ENCODE results near the gene TEDC2. TPM values are rescaled to one million over a fixed set of nuclear protein-coding genes. Genes with fewer than 3 reads are reported as not detected.

TEDC2 gene
- polyA plus RNA-seq, 3 donors = 0.28 TPM; not detected in 2

DNA sequence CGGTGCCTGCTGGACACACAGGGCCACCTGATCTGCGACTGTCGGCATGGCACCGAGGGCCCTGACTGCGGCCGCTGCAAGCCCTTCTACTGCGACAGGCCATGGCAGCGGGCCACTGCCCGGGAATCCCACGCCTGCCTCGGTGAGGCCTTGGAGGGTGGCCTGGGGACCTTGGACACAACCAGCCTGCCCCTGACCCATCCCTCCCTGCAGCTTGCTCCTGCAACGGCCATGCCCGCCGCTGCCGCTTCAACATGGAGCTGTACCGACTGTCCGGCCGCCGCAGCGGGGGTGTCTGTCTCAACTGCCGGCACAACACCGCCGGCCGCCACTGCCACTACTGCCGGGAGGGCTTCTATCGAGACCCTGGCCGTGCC lies 12.6 kb downstream of the TEDC2 start:
- no peak for DNase-seq
- Histone ChIP-seq H3K27ac (ENCODE audit: low read depth in 1 of 2, low read length in 2 of 2) (no peak overlapping the region), H2AFZ (ENCODE audit: insufficient read depth, low read depth, low read length, poor library complexity, severe bottlenecking) (no peak overlapping the region), H3K9me3 (replicated peaks in 1 of 2; ENCODE audit: control insufficient read depth in 1 of 2, insufficient read depth in 1 of 2, low read length in 2 of 2) (peaks cover 0 to 20% of the 10 kb centered on the region in 2 donors), H3K79me2 (ENCODE audit: insufficient read depth, low read length) (peaks cover 29% of the 10 kb centered on the region), H3K36me3 (replicated peaks in 1 of 2; ENCODE audit: control insufficient read depth in 1 of 2, insufficient read depth in 2 of 2, low read length in 2 of 2) (no peaks in the 10 kb centered on the region), H3K27me3 (ENCODE audit: control insufficient read depth in 2 of 2, insufficient read depth in 2 of 2, low read length in 2 of 2) (peaks cover 41 to 50% of the 10 kb centered on the region in 2 donors), H4K20me1 (ENCODE audit: insufficient read depth, low read length) (peaks cover 30% of the 10 kb centered on the region), H3K4me2 (replicated peaks; ENCODE audit: extremely low read depth, low read length, poor library complexity, severe bottlenecking) (no peak overlapping the region), H3K9ac (ENCODE audit: insufficient read depth, low read length, poor library complexity, severe bottlenecking) (no peak overlapping the region), H3K4me3 (replicated peaks in 1 of 3; ENCODE audit: low read depth in 2 of 3, low read length in 3 of 3) (no peak overlapping the region), H3K4me1 (ENCODE audit: control insufficient read depth in 1 of 2, insufficient read depth in 2 of 2, low read length in 2 of 2) (peaks cover 24 to 69% of the 10 kb centered on the region in 2 donors)
- H3K4me3 Mint-ChIP-seq = peak overlapping the region; percentile 9 to 88
- H3K4me1 Mint-ChIP-seq = peaks cover 40% of the 10 kb centered on the region
- peaks cover 0 to 12% (median 7%) of the 10 kb centered on the region in 7 donors for H3K9me3 Mint-ChIP-seq
- WGBS (ENCODE audit: insufficient coverage) = 95% methylated on average over 27 of the region's 27 CpGs
- H3K36me3 Mint-ChIP-seq = peaks cover 4 to 12% of the 10 kb centered on the region in 2 donors
- H3K27me3 Mint-ChIP-seq (ENCODE audit: low read depth in 3 of 3) = peaks cover 45 to 58% (median 48%) of the 10 kb centered on the region in 3 donors
- H3K27ac Mint-ChIP-seq = no peak overlapping the region
- TF ChIP-seq, protein P1, sequence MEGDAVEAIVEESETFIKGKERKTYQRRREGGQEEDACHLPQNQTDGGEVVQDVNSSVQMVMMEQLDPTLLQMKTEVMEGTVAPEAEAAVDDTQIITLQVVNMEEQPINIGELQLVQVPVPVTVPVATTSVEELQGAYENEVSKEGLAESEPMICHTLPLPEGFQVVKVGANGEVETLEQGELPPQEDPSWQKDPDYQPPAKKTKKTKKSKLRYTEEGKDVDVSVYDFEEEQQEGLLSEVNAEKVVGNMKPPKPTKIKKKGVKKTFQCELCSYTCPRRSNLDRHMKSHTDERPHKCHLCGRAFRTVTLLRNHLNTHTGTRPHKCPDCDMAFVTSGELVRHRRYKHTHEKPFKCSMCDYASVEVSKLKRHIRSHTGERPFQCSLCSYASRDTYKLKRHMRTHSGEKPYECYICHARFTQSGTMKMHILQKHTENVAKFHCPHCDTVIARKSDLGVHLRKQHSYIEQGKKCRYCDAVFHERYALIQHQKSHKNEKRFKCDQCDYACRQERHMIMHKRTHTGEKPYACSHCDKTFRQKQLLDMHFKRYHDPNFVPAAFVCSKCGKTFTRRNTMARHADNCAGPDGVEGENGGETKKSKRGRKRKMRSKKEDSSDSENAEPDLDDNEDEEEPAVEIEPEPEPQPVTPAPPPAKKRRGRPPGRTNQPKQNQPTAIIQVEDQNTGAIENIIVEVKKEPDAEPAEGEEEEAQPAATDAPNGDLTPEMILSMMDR (IDR thresholded peaks at IDR 0.05) = no peak
- intact Hi-C loops (cut with micrococcal nuclease) = loop anchor here (5.0 to 10.0 kb wide), 2 partner anchors 35 to 48 kb away; partner anchors contain the start of gene CCNF (in 1 of the 2)

DNA sequence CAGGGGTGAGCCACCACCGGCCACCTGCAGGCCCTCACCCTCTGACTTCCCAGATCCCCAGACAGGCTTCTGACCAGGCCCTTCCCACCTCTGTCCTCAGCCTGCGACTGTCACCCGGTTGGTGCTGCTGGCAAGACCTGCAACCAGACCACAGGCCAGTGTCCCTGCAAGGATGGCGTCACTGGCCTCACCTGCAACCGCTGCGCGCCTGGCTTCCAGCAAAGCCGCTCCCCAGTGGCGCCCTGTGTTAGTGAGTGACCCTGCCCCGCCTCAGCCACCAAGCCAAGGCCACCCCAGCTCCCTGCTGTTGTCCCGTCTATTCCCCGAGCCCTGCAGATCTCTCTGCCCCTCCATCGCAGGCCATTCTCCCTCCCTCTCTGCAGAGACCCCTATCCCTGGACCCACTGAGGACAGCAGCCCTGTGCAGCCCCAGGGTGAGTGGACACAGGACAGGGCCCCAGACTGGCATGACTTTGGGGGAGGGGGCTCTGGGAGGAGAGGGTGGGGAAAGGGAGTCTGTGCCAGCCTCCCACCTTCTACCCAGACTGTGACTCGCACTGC lies 13.1 kb downstream of the TEDC2 start:
- H3K9ac ChIP-seq (ENCODE audit: insufficient read depth, low read length, poor library complexity, severe bottlenecking) = no peak overlapping the region
- no peak overlapping the region for H3K27ac ChIP-seq (ENCODE audit: low read depth in 1 of 2, low read length in 2 of 2)
- H3K27me3 ChIP-seq (ENCODE audit: control insufficient read depth in 2 of 2, insufficient read depth in 2 of 2, low read length in 2 of 2) = peaks cover 41 to 48% of the 10 kb centered on the region in 2 donors
- peaks cover 0 to 12% (median 7%) of the 10 kb centered on the region in 7 donors for H3K9me3 Mint-ChIP-seq
- H3K27me3 Mint-ChIP-seq (ENCODE audit: low read depth in 3 of 3) = peaks cover 45 to 54% (median 48%) of the 10 kb centered on the region in 3 donors
- H3K79me2 ChIP-seq (ENCODE audit: insufficient read depth, low read length) = peaks cover 34% of the 10 kb centered on the region
- peak overlapping the region; percentile 69 to 88 for H3K4me3 Mint-ChIP-seq
- H3K4me1 ChIP-seq (ENCODE audit: control insufficient read depth in 1 of 2, insufficient read depth in 2 of 2, low read length in 2 of 2) = peaks cover 24 to 69% of the 10 kb centered on the region in 2 donors
- TF ChIP-seq, protein P1 (IDR thresholded peaks at IDR 0.05) = no peak
- peak overlapping the region in 1 of 3 experiments; percentile 63 for H3K4me3 ChIP-seq (replicated peaks in 1 of 3; ENCODE audit: low read depth in 2 of 3, low read length in 3 of 3)
- intact Hi-C loops (cut with micrococcal nuclease) = loop anchor here (5.0 to 10.0 kb wide), 2 partner anchors 34 to 48 kb away; partner anchors contain the start of gene CCNF (in 1 of the 2)
- H3K9me3 ChIP-seq (replicated peaks in 1 of 2; ENCODE audit: control insufficient read depth in 1 of 2, insufficient read depth in 1 of 2, low read length in 2 of 2) = peaks cover 0 to 20% of the 10 kb centered on the region in 2 donors
- WGBS (ENCODE audit: insufficient coverage) = 85% methylated on average over 14 of the region's 14 CpGs
- no peaks in the 10 kb centered on the region for H3K36me3 ChIP-seq (replicated peaks in 1 of 2; ENCODE audit: control insufficient read depth in 1 of 2, insufficient read depth in 2 of 2, low read length in 2 of 2)
- H3K27ac Mint-ChIP-seq = no peak overlapping the region
- H2AFZ ChIP-seq (ENCODE audit: insufficient read depth, low read depth, low read length, poor library complexity, severe bottlenecking) = no peak overlapping the region
- H4K20me1 ChIP-seq (ENCODE audit: insufficient read depth, low read length) = peaks cover 30% of the 10 kb centered on the region
- no peak for DNase-seq
- peaks cover 4 to 12% of the 10 kb centered on the region in 2 donors for H3K36me3 Mint-ChIP-seq
- peaks cover 44% of the 10 kb centered on the region for H3K4me1 Mint-ChIP-seq
- H3K4me2 ChIP-seq (replicated peaks; ENCODE audit: extremely low read depth, low read length, poor library complexity, severe bottlenecking) = peak overlapping the region; percentile 80
